GM19438 (cell line): ENCODE measurements around the gene TMEM263.
A peak's percentile ranks its signal among the peaks of the same experiment; 100 is the strongest.
"Not testable (repeated sequence)": the region's sequence is repeated elsewhere in the genome, so short reads cannot be mapped to it uniquely, and the experiment has no call there.

Source experiments
- ATAC-seq: cut with Tn5 transposase; IDR thresholded peaks from one replicate; pipeline ENCODE4 v1.9.1; 2021; ENCODE audit warnings: low read depth; ENCODE audit not compliant: unreplicated experiment

Gene TMEM263

DNA sequence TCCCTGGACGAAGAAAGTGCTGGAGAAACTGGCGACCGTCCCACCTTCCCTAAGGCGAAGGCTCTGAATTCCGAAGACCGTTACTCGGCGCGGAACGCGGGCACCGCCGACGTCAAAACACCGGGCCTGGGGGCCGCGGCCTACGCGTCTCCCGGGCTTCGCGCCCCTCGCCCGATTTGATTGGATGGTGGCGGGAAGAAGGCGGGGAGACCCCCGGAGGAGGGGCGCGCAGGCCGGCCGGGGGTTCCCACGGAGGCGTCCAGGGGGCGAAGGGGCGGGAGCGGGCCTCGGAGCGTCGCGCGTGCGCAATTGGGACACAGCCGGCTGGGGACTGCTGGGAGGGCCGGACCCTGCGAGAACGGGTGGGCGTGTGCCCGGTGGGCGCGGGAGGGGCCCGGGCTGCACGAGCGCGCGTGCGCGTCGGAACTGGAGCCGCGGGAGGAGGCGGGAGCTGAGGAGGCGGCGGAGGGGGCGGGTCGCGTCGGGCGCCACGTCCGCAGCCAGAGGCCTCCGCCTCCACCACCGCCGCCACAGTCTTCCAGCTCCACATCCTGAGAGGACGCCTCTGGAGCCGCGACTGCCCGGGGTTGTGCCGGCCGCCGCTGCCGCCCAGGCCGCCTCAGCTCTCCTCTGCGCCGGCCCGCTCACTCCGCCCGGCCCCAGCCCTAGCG, at the start of gene TMEM263:
TMEM263 (plus strand) TSS at position 531 of the 671 bp plus-strand sequence. CDS start 11,210 bp downstream, outside the sequence.
- ATAC-seq, result peak; percentile 69

GRCh38 chr12:106906715-106907114, 49.0 kb upstream of the TMEM263 start:
- no peak for ATAC-seq

DNA sequence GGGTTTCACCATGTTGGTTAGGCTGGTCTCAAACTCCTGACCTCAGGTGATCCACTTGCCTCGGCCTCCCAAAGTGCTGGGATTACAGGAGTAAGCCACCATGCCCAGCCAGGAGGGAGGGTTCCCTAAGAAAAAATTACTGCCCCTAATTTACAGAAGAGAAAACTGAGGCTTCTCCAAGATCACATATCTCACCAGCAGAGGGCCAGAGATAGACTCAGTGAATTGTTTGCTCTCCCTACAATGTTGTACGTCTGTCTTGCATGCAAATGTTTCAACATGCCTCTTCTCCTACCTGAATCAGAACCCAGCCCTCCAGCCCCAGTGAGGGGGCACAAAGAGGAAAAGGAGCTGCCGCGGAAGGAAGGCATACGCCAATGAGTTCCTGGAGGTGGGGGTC, 48.3 kb upstream of the TMEM263 start:
- no peak for ATAC-seq

DNA sequence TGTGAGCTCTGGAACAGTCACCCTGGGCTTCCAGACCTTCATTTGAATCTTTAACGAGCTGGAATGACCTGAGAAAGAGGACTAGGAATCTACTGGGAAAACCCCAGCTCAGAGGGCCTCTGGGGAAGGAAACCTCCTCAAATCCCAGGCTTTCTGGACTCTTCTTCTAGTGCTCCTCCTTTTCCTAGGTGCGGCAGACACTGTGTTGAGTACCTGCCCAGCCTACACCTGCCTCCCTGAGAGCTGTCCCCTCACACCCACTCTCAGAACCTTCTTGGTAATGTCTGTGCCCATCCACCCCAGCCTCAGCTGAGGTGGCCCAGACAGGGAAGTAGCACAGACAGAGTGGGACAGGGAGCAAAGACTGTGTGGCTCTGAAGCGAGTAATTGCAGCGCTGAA, 47.9 kb upstream of the TMEM263 start:
- no peak for ATAC-seq

DNA sequence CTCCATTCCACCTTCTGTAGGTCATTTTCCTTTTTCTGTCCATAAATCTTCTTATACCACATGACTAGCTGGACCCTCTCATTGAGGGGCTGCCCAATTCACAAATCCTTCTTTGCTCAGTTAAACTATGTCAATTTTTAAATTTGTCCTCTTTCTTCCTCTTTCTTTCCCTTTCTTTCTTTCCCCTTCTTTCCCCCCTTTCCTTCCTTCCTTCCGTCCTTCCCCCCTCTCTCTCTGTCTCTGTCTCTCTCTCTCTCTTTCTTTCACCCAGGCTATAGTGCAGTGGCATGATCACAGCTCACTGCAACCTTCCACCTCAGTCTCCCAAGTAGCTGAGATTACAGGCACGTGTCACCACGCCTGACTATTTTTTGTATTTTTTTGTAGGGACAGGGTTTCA, 47.1 kb upstream of the TMEM263 start:
- no peak for ATAC-seq

- ATAC-seq, result peak; percentile 72
Observed at GRCh38 chr12:106910202-106910601, 45.5 kb upstream of the TMEM263 start.

GRCh38 chr12:106911581-106911980, 44.1 kb upstream of the TMEM263 start:
- ATAC-seq, result no peak

DNA sequence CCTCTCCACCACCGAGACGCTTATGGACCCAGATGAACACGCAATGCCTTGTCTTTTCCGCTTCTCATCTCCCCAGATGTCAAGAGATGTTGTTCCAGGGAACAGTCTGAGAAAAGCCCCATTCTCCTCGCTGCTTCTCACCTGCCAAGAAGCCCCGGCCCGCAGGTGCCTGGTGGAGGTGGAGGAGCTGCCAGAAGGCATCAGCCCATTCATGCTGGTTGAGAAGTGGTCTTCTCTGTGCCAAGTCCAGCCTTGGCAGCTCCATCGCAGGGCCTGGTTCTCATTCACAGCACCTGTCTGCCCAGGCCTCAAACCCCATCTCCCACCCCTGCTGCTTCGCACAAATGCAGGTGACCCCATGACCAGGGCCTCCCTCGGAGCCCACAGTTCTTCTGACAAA, 42.3 kb upstream of the TMEM263 start:
- ATAC-seq, result no peak

- peak; percentile 50 for ATAC-seq
Observed at GRCh38 chr12:106914796-106915634, 40.7 kb upstream of the TMEM263 start.

DNA sequence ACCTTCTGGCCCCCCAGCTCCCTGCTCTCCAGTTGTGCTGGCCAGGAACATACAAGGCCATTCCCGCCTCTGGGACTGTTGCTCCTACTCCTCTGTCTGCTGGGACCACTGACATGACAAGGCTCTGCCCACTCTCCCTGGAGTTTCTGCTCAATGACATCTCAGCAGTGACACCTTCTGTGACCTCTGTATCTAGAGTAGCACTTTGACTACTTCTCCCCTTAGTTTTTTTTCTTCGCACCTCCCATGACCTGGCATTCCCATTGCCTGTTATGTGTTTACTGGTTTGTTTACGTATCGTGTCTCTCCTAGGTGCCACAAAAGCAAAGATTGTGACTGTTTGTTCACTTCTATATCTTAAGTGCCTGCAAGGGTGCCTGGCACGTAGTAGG, 40.1 kb upstream of the TMEM263 start:
- ATAC-seq, result no peak

DNA sequence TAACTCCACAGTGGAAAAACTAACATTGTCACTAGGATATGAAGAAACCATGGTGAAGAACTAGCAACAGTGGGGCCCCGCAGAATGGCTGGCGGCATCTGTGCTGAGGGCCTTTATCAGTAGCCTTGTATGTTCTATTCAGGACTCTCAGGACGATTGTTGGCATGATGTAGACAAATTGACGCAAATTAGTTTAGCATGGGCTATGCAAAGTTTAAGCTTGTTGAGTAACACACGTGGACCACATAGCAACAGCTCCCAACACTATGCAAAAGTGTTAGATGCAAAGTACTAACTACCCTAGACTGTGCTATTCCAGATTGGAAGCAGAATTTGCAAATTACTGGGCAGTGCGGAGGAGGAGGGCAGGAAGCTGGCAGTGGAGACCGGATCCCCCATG, 38.2 kb upstream of the TMEM263 start:
- no peak for ATAC-seq

DNA sequence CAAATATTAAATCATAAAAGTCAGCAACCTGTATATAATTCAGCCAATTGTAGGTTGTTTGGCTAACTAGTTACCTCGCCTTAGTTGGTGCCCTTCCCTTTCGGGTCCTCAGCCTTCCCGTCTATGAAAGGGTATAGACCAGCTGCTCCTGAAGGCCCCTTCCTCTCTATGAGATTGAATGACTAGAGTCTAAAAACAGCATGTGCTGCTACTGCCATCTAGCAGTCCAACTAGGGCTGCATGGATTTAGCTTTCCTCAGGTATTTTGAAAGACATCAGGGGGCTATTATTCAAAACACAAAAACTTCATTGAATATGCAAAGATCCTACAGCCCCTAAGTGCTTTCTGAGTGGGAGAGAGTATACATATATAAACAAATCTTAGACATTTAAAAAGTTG, 37.0 kb upstream of the TMEM263 start:
- ATAC-seq, result no peak

DNA sequence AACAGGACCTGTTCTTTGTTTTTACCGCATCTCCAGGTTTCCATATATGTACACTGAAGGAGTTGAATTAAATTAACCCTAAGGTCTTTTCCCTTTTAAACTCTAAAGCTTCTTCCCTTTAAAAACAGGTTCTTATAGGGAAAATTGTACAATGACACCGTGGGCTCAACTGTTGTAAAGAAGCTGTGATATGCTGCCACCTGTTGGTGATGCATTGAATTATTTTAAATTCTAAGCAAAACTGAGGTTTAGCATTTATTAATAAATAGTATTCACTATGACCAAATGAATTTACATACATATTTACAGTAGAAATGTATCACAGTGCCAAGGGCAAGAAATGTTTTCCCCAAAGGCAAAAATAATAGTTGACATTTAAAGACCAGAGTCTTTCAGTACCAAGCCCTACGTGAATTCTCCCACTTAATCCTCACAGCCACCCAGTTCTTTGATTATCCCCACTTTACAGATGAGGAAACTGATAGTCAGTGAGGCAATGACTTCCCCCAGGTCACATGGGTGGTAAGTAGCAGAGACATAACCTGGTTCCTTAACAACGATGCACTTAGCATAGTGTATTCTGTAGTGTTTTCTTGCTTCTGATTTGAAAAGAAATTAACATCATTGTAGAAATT, 35.7 kb upstream of the TMEM263 start:
- ATAC-seq, result no peak

DNA sequence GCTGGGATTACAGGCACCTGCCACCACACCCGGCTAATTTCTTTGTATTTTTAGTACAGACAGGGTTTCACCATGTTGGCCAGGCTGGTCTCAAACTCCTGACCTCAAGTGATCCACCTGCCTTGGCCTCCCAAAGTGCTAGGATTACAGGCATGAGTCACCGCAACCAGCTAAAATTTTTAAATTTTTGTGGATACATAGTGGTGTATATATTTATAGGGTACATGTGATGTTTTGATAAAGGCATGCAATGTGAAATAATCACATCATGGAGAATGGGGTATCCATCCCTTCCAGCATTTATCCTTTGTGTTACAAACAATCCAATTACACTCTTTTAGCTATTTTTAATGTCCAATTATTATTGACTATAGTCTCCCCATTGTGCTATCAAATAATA, 33.7 kb upstream of the TMEM263 start:
- not testable (repeated sequence) for ATAC-seq

DNA sequence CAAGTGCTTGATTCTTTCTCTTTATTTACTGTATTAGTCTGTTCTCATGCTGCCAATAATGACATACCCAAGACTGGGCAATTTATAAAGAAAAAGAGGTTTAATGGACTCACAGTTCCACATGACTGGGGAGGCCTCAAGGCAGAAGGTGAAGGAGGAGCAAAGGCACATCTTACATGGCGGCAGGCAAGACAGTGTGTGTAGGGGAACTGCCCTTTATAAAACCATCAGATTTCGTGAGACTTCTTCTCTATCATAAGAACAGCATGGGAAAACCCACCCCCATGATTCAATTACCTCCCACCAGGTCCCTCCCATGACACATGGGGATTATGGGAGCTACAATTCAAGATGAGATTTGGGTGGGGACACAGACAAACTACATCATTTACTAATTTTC, 32.1 kb upstream of the TMEM263 start:
- not testable (repeated sequence) for ATAC-seq

- ATAC-seq, result no peak
Observed at GRCh38 chr12:106924268-106924861, 31.3 kb upstream of the TMEM263 start.

DNA sequence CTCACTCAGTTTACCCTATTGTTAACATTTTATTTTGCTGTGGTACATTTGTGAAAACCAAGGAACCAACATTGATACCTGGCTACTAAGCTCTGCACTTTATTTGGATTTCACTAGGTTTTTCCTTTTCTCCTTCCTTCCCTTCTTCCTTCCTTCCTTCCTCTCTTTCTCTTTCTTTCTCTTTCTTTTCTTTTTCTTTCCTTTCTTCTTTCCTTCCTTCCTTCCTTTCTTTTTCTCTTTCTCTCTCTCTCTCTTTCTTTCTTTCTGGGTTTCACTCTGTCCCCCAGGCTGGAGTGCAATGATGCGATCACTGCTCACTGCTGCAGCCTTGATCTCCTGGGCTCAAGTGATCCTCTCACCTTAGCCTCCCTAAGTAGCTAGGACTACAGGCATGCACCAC, 29.1 kb upstream of the TMEM263 start:
- no peak for ATAC-seq

DNA sequence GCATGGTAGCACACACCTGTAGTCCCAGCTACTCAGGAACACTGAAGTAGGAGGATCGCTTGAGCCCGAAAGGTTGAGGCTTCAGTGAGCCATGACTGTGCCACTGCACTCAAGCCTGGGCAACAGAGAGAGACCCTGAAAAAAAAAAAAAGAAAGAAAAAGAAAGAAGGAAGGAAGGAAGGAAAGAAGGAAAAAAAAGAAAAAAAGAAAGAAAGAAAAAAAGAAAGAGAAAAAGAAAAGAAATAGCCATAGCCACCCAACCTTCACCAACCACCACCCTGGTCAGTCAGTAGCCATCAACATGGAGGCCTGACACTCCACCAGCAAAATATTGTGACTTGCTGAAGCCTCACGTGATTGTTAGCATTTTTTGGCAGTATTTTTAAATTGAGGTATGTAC, 21.4 kb upstream of the TMEM263 start:
- ATAC-seq, result no peak

- no peak for ATAC-seq
Observed at GRCh38 chr12:106941481-106942156, 14.1 kb upstream of the TMEM263 start.

- no peak for ATAC-seq
Observed at GRCh38 chr12:106942775-106943174, 12.9 kb upstream of the TMEM263 start.
